Measurements from ENCODE around the gene BNIP3.

Gene BNIP3

DNA sequence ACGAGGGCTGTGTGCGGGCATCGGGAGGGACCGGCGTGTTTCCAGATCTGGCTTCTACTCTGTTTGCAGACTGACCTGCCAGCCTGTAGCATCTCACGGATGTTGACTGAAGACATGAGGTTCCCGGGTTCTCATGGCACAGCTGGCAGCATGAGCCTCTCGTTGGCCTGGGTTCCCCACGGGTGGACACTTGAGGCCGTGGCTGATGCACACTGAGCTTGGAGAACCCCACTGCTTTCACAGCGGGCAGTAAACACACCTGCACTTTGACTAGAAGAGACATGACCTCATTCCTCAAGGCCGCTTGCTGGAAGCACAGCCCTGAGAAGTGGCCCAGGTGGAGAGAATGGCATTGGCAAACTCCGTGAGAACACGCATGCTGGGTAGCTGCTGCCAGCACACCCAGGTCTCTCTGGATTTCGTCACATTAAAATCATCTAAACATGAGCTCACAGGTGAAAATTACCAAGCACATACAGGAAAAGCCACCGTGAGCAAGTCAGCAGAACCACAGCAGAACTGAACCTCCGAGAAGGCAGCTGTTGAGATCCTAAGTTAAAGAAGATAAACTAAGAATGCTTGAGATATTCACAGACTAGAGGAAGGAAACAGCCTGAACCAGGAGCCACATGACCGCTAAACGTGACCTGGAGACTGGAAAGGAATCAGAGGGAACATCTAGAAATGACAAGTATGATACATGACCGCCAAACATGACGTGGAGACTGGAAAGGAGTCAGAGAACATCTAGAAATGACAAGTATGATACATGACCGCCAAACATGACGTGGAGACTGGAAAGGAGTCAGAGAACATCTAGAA, 32.5 kb downstream of the BNIP3 start:
- no peak for DNase-seq

DNA sequence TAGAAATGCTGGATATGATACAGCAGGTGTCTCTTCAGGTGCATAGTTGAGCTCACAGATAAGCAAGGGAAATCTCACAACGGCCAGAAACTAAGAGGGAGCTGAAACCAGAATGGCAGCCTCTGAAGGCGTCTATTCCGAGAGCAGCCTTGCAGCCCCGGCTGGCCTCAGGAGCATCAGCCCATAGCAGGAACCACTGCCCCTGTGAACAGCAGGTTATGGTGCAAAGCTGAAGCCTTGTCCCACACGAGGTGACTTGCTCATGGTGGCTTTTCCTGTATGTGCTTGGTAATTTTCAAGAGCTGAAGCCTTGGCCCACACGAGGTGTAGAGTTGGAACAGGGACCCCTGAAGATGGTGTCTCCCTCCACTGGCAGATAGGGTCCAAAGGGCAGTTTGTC, 33.2 kb downstream of the BNIP3 start:
- DNase-seq: no peak

DNA sequence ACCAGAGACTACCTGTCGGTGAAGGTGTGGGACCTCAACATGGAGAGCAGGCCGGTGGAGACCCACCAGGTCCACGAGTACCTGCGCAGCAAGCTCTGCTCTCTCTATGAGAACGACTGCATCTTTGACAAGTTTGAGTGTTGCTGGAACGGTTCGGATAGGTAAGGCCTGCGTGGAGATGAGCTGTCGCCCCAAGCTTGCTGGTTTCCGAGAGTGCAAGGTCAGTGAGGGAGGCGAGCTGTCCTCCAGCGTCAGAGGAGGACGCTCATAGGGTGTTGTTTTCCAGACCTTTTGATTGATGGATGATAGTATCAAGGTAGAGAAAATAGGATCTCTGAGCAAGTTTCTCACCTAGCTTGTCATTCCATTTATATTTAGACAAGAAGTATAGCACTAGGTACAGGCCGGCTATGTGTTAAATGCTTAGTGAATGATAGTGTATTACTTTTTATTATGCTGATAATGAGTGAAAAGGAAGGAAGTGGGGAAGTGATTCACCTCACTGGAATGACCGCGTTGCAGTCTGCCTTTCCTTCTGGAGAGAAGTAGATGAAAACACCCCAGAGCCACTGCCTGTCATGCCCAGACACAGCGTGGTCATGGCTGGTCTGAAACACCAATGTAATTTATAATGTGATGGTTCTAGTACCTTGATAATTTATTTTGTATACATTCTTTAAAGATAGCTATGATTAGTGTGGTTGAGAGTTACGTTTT, 33.9 kb downstream of the BNIP3 start:
- DNase-seq: no peak

DNA sequence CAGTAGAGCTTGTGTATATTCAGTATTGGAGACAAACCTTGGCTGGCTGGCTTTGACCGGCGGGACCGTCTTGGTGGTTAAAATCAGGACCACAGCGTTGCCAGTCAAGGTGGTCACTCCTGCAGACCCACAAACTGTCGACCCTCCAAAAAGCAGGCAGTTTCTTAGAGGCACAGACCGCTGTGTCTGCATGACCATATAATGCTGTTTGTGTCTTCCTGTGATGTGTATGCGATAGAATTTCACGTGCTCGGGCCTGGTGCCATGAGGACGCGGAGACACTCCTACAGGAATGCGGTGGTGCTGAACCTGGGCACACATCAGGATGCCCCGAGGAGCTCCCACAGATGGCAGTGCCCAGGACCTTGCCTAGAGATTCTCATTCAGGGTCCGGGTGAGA, 34.8 kb downstream of the BNIP3 start:
- DNase-seq: no peak

DNA sequence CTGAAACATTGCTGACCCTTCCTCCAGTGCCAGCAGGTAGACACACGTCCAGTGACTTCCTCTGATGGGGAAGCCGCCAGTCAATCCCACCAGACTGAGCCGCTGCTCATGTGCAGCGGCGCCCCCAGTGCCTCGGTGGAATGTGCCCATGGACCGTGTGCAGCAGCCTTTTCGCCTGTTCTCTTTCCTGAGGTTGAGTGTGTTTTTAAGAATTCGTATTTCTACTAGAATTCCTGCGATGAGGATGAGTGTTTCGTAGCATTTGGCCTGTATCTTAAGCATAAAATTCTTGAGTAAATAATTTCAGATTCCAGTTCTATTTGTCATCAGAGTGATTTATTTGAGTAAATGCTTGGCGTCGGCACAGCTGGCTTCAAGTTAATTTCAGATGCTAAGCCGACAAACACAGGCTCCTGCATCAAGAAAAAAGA, 35.4 kb downstream of the BNIP3 start:
- no peak for DNase-seq

DNA sequence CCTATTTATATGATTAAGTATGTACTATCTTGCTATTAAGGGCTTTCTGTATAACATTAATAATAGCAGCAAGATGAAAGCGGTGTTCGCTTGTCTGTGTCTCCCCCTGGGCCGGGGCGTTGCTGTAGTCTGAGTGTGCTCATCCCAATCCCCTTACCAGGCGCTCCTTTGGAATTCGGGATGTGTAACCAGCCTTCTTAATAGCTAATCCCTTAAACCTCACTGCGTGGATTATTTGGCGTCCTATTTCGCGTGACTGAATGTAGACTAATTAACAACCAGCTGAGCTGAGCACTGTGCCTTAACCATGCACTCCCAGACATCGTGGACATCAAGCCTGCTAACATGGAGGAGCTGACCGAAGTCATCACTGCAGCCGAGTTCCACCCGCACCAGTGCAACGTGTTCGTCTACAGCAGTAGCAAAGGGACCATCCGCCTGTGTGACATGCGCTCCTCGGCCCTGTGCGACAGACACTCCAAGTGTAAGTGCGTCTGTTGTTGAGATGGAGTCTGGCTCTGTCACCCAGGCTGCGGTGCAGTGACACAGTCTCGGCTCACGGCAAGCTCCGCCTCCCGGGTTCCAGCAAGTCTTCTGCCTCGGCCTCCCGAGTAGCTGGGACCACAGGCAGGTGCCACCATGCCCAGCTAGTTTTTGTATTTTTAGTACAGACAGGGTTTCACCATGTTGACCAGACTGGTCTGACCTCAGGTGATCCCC, 36.6 kb downstream of the BNIP3 start:
- DNase-seq: no peak

DNA sequence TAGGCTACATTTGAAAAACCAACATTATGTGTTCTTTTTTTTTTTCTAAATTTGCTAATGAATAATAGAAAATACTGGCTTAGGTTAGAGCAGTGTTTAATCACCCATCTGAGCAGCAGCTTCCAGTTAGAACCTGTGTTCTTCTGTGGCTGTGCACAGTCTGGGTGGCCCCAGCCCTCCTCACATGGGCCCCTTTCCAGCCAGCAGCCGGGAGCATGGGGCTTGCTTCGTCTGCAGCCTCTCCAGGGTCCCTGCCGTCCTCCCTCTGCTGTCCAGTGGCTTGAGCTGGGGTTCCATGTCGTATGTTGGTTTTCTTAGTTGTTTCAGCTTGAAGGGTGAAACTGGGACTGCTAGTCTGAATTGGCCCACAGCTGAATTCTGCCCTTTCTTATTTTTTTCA, 37.3 kb downstream of the BNIP3 start:
- no peak for DNase-seq

DNA sequence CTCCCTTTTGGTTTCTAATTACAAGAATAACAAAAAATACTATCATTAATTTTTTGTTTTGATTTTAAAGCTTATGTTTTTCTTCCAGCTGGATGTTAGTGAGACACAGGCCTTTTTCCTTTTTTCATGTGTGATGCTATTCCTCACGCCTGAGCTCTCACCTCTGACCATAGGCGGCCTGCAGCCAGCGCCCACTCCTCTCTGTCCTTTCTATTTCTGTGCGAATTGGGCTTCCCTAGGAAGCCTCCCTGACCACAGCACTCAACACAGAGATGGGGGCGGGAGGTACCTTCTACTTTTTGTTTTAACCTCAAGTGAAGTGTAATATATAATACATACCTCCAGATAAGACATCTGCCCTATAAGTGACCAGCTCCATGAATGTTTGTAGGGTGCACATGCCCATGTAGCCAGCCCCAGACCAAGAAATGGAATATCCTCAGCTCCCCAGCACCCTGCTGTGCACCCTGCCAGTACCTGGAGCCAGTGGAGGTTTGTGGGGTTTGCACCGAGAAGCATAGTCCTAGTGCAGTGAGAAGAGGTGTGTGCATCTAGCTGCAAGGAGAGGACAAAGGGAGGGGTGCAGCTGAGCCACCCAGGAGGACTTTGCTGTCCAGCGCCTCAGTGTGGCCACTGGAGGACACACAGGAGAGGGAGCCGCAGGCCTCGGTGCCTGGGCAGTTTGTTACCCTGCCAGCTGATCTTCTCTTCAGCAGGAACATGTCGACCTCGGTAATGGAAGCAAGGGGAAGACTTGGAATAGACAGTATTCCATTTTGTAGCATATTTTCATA, 38.5 kb downstream of the BNIP3 start:
- no peak for DNase-seq

DNA sequence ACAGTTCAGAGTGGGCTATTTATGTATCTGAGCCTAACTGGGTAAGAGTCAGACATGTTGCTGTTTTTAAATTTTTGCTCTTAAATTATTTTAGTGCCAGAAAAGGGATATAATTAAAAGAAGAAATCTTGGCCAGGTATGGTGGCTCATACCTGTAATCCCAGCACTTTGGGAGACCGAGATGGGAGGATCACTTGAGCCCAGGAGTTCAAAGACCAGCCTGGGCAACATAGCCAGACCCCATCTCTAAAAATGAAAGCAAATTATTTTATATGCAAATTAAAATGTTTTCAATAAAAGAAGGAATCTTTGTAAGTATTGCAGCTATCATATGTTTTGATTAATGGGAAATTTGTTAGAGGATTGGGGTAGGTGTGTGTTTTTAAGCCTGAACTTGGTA, 39.3 kb downstream of the BNIP3 start:
- no peak for DNase-seq

DNA sequence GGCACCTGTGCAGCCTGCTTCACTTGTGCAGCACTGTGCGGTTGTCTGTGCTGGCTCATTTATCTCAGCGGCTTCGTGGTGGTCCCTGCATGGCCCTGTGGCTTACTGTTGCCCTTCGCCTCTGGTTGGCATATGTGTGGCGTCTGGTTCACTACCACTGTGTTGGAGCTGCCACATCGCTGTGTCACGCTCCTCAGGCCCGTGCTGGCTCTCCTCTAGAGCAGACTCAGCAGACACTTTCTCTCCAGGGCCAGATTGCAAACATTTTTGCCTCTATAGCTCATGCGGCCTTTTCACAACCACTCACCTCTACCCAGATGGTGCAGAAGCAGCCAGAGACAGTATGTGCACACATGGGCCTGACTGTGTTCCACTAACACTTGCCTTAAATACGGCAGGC, 43.0 kb downstream of the BNIP3 start:
- no peak for DNase-seq

DNA sequence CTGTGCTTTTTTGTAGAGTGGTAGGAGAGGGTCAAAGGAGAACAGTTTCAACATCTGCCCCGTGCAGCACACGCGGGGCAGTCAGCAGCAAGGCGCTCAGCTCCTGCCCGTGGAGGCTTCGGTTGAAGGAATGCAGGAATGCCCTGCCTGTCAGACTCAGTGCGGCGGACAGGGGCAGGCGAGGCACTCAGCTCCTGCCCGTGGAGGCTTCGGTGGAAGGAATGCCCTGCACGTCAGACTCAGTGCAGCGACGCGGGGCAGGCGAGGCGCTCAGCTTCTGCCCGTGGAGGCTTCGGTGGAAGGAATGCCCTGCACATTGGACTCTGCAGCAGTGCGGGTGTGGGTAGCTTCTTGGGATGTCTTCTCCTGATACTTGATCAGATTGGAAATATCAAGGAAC, 43.9 kb downstream of the BNIP3 start:
- no peak for DNase-seq

DNA sequence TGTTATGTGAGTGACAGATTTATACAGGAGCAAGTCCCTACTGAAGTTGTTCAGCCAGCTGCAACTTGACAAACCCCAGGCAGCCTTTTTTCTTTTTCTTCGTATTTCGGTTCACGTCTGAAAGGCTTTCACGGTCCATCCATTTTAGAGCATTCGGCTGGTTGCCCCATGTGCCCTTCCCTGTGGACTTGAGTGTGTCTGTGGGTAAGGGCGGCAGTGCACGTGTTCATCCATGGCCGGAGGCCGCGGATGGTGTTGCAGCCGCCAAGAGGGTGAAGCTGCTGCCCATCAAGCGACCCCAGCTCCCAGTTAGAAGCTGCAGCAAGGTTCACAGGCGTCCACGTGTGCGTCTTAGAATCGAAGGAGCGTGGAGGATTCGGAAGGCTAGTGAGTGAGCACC, 45.0 kb downstream of the BNIP3 start:
- no peak for DNase-seq

DNA sequence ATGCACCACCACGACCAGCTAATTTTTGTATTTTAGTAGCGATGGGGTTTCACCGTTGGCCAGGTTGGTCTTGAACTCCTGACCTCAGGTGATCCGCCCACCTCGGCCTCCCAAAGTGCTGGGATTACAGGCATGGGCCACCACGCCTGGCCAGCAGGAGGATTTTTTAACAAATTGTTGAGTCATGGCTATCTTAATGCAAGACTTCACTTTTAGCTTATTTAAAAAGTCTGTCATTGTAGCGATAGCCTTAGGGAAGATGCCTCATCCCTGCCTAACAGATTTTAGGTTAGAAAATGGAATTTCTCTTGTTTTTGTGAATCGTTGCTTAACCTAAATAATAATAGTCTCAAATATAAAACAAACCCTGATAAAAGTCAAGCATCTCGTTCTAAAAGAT, 45.4 kb downstream of the BNIP3 start:
- no peak for DNase-seq

DNA sequence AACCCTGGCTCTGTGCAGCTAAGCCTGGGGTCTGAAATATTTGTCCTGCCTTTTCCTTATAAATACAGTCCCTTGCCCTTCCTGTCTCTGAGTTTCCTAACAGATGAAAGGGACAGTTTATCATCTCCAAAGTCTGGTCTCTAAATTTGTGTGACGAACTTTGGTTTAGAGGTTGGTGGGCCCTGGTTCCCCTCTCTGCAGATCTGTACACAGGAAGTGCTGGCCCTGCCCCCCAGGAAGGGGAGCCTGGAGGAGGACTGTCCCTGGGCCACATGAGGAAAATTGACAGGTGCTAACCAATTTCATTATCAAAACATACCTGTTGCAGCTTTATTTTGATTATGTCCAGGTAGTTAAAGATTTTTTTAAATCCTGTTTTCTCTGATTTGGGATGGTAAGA, 46.5 kb downstream of the BNIP3 start:
- no peak for DNase-seq

DNA sequence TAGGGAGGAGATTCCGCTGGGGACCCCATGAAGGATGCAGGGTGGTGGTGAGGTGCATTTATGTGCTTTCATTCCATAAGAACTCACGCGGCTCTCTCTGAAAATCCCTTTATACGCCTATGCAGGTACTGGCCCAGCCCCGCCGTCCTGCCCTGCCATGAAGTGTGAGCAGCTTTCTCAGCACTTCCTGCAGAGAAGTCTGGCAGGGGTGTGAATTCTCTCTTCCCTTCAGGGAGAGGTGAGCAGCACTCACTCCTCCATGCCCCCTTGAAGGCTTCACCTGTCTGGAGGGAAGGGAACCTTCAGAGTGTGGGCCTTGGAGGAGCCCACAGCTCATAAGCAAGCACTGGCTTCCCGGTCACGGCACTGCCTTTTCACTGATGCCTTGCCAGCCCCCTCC, 47.0 kb downstream of the BNIP3 start:
- DNase-seq: no peak

DNA sequence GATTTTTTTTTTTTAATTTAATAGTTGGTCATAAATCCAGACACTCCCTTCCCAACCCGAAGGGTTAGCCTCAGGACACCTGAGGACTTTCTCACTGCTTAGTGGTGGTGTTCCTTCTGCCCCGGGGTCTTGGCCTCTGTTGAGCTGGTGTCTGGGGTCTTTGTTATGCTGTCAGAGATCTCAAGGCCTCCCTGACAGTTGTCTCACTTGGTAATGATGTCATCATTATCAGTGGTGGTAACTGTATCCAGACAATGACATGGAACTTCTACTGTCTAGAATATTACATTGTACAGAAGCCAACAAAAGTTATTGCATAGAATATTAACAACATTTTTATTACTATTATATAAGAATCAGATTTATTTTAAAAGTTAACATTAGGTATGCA, 48.0 kb downstream of the BNIP3 start:
- DNase-seq: no peak

DNA sequence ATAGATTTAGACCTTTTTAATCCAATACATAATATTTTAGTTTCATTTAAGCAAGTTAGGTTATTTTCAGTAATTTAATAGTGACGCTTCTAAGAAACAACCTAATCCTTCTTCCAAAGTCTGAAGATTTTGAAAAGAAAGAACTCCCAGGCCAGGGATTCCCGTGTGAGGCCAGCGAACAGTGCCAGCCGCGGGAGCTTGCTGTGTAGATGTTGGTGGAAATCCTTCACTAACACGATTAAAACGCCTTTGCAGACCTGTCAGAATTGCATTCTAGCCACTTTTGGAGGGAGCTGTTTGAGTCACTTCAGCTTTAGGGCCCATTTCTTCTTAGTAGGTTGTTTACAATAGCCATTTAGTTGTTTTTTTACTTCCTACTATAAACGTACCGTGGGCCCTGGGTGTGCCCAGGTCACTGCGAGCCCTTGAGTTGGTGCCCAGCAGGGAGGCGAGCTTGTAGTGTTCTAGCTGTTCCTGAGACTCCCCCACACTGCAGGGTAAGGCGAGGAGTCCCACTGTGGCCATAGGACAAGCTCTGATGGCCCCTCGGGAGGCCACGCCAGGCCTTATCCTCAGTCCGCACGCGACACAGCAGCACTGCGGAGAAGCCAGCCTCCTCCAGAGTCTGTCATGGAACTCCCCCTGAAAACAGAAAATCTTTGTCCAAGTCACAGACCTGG, 48.6 kb downstream of the BNIP3 start:
- no peak for DNase-seq

DNA sequence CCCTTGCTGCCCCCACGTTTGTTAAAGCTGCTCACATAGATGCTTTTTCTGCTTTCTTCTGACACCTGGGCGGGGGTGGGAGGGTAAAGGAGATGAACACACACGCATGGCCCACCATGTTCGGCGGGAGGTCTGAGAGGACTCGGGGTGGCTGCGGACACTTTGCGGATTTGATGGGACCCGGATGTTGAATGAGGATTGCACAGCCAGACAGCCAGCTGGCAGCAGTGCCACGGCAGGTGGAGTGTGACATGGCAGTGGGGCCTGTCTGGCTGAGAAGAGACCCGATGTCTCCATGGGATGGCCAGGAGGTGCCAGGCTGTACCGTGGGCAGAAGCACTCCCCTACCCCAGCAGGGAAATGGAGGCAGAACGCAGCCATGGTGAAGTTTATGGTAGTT, 49.7 kb downstream of the BNIP3 start:
- DNase-seq: no peak

DNA sequence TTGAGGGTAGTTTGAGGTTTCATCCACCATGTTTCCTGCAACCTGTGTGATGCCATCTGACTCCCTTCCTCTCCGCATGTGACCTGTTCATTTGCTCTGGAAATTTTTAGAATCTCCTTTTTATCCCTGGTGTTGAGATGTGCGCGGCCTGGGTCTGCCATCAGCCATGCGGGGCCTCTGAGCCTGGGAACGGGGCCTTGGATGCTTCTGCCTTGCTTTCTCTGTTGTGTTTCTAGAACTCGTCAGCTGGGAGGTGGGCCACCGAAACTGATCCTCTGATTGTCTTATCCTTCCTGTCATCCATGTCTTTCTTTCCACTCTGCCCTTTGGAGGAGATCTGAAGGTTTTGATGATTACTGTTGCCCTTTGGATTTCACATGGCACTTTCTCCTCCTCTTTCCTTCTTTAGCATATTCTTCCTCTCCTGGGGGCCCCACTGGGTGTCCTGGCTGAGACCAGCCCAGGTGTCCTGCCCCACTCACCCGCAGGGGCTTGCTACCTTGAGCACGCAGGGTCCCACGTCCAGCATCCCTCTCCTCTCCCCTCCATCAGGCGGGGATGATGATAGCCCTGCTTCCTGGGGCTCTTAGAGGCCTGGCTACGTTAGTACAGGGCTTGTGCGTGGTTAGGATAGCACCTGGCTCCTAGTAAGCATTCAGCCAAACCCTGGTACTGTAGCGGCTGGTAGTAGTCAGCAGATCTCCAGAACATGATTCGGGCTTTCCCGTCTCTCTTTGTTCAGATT, 51.0 kb downstream of the BNIP3 start:
- DNase-seq: no peak

DNA sequence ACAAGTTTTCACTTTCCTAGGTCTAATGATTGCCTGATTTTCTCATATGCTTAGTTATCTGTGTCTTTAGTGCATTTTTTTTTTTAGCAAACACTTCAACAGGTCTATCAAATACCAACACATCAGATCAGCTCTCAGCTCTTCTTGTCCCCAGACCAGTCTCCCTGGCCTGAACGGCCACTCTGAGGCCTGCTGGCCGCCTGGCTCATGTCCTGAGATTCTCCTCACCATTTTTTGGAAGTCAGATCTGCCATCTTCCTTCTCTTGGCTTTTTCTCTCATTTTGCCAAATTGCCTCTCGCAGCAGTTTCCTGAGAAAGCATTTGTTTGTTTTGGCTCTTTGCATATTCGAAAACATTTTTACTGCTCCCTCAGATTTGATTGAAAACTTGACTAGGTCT, 51.6 kb downstream of the BNIP3 start:
- no peak for DNase-seq

DNA sequence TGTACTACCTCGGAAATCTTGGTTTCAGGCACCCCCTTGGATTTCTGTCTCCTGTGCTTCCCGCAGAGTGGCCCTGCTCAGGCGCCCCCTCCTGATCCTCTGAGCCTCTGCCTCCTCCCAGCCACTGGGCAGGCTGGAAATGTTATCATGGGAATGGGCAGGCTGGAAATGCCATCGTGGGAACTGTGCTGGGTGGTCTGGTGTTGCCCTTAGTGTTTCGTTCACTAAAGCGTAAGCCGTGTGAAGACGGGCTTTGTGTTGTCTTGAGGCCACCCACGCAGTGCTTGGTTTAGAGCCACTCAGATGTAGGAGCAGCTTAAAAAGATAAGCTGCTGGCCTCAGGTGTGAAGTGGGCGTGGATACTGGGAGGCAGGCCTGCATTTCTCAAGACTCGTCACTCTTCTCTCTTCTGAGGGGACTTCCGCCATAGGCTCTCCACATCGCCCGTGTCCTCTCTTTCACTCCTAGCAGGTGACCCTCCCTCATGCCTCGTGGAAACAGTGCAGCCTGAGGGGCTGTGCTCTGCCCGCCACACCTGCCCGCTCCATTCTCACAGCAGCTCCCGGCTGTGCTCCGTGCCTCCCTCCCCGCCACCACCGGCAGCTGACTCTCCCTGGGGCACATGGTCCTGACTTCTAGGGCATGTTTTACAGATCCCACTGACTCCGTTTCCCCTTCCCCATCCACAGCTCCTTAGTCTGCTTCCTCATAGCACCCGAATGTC, 52.4 kb downstream of the BNIP3 start:
- no peak for DNase-seq
